ENCODE results near the gene HSF5.
A peak's percentile ranks its signal among the peaks of the same experiment; 100 is the strongest.
"Not testable (repeated sequence)": the region's sequence is repeated elsewhere in the genome, so short reads cannot be mapped to it uniquely, and the experiment has no call there.

Gene HSF5

DNA sequence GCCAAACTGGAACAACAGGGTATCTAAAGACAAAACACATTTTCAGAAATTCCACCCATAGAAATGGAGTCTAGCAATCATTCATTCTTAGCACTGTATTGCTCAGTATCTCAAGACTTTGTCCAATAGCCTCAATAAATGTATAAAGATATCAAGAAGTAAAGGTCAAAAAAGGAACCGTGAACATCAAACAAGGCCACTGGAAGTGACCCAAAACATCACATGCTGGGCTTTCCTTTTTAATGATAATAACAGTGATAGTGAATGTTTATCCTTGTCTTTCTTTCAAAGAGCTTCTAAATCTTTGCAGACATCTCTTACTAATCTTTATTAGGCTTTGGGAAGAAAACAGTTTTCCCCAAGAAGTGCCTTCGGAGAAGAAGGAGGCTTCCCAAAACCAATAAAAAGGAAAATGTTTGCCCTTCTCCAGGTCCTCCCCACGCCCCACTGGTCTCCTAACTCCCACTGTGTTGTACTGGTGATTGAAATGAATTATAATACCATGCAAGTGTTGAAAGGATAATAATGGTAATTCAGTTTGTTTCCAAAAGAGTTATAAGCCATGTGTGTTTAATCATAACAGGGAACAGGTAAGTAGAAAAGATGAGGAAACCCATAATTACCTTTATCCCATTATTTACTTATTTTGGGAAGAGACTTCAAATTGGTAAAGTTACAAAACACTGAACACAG, 89.5 kb downstream of the HSF5 start:
- no peak for DNase-seq (ENCODE audit: low read depth)
- TF ChIP-seq, protein P1, sequence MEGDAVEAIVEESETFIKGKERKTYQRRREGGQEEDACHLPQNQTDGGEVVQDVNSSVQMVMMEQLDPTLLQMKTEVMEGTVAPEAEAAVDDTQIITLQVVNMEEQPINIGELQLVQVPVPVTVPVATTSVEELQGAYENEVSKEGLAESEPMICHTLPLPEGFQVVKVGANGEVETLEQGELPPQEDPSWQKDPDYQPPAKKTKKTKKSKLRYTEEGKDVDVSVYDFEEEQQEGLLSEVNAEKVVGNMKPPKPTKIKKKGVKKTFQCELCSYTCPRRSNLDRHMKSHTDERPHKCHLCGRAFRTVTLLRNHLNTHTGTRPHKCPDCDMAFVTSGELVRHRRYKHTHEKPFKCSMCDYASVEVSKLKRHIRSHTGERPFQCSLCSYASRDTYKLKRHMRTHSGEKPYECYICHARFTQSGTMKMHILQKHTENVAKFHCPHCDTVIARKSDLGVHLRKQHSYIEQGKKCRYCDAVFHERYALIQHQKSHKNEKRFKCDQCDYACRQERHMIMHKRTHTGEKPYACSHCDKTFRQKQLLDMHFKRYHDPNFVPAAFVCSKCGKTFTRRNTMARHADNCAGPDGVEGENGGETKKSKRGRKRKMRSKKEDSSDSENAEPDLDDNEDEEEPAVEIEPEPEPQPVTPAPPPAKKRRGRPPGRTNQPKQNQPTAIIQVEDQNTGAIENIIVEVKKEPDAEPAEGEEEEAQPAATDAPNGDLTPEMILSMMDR (conservative IDR thresholded peaks at IDR 0.05; ENCODE audit: low read depth, low read length), result no peak
- H3K4me3 ChIP-seq (ENCODE audit: low read depth, low read length), result no peak overlapping the region

DNA sequence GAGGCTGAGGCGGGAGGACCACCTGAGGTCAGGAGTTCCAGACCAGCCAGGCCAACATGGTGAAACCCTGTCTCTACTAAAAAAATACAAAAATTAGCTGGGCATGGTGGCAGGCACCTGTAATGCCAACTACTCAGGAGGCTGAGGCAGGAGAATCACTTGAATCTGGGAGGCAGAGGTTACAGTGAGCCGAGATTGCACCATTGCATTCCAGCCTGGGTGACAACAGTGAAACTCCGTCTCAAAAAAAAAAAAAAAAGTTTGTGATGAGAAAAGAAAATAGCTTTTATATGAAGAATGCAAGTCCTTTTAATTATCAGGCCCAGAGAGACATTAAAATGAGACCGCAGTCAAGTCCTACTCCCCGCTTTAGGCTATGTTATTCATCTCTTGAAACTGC, 90.8 kb downstream of the HSF5 start:
- H3K4me3 ChIP-seq (ENCODE audit: low read depth, low read length); DNase-seq (ENCODE audit: low read depth): not testable (repeated sequence)

DNA sequence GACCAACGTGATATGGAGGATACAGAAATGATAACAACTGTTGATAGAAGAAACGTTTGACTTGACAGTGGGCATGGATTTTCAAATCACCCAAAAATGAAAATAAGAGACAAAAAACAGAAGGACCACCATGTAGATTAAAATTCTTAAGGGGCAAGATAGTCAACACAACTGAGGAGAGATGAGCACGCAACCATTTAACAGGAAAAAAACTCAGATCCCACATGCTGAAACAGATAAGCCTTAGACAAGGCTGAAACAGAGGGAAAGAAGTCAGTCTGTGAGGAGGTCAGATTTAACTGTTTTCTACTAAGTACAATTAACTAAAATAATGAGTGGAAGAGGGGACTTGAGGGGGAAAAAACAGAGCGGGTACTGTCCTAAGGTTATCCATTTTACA, 92.0 kb downstream of the HSF5 start:
- no peak overlapping the region for H3K4me3 ChIP-seq (ENCODE audit: low read depth, low read length)
- TF ChIP-seq, protein P1 (conservative IDR thresholded peaks at IDR 0.05; ENCODE audit: low read depth, low read length), result no peak
- DNase-seq (ENCODE audit: low read depth), result no peak

DNA sequence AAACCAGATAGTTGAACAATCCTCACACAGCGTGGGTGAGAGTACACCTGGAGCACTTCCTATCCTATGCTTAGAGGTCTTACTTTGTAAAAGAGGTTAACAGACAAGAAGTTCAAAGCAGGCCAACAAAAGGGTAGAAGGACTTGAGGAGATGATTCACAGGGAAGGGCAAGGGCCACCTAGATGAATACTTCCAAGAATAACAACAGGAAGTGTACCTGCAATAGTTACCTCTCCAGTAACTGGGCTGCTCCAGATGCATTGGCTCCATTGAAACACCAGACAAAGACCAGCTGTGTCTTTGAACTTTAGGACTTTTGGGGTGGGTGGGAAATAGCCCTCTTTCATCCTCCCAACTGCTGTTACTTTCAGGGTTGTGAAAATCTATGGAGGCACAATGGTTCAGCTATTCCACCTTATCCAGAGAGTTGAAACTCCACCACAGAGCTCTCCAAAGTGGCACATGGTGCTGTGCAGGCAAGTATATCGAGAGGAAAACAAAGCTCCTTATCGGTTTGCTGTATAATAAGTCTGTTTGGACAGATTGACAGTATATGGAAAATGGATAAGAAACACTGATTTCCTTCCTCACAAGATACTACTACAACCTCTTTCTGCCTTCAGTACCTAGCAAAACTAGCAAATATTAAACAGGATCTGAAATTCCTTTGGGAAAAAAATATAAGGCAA, 93.5 kb downstream of the HSF5 start:
- H3K4me3 ChIP-seq (ENCODE audit: low read depth, low read length), result no peak overlapping the region
- TF ChIP-seq, protein P1 (conservative IDR thresholded peaks at IDR 0.05; ENCODE audit: low read depth, low read length), result no peak
- DNase-seq (ENCODE audit: low read depth), result no peak

DNA sequence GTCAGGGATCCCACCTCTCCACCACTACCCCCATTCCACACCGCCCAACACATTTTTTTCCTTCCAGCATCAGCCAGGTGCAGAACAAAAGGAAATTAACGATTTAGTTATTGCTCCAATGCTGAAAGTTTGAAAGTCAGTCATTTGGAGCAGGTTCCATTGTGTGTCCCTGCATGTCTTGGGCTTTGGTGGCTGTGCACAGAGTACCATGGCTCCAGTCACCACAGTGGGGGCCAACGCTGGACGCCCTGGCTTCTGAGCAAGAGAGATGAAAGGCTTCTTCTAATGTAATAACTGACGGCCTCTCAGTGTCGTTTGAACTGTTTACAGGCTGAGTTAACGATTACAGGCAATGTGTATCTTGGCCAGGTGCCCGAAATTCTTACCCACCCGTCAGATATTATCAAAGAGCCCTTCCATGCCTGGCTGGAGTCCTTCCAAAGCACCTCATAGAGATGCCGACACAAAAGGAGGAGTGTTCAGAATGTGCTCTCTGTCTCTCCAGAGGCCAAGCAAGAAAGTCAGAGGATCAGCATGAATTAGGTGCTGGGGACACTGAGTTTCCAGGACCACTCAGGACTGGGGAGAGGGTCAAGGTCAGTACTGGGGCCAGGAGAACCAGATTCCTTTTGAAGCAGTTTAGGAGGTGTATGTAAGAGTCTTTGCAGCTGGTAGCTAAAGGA, 96.8 kb downstream of the HSF5 start:
- H3K4me3 ChIP-seq (ENCODE audit: low read depth, low read length), result no peak overlapping the region
- DNase-seq (ENCODE audit: low read depth), result peak; percentile 57
- TF ChIP-seq, protein P1 (conservative IDR thresholded peaks at IDR 0.05; ENCODE audit: low read depth, low read length), result no peak

DNA sequence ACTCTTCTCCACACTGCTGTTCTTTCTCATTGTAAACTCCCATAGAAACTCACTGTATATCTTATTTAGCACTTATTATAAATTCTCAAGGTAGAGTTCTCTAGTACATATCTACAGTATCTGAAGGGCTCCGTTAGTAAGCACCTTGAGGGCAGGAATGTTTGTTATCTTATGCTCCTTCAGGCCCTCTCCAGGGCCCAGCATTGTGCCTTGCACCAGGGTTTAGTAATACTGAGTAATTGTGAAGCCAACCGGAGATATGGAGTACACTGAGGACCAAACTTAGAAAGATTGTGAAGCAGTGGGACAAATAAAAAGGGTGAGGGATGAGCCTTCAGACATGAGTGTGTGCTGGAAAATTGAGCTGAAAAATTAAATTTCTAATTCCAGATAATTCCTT, 97.3 kb downstream of the HSF5 start:
- TF ChIP-seq, protein P1 (conservative IDR thresholded peaks at IDR 0.05; ENCODE audit: low read depth, low read length), result no peak
- no peak for DNase-seq (ENCODE audit: low read depth)
- no peak overlapping the region for H3K4me3 ChIP-seq (ENCODE audit: low read depth, low read length)

DNA sequence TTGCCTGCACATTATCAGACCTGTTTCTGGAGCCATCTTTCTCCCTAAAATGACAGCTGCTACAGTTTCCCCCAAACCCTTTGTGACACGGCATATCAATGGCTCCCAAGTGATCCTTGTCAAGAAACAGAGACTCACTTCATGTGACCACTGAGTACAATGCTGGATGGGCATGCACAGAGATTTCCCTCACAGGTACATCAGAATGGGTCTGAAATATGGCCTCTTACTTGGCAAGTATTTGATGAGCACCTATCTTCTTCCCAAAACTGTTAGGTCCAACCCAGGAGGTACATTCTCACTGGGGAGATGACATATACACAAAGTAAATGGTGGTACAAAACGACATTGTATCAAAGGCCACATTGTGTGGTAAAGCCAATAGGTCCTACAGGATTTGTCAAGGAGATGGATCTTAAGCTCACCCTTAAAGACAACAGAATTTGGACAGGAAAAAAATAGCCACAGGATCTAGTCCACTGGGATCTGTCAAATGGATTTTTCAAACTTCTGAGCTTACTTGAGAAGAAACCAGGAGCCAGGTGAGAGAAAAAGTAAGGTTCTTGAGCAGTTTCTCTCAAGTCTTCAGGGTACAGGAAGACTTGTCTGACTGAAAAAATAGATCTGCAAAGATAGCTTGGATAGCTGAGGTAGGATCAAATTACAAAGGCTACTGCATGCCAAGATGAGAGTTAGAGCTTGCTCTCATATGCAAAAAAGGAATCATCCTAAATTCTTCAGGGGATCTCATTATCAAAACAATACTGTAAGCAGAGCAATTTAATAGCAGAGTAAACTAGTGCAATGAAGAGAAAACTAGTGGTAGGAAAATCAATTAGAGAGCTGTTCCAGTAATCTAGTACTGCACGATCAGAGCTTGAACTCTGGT, 99.7 kb downstream of the HSF5 start:
- TF ChIP-seq, protein P1 (conservative IDR thresholded peaks at IDR 0.05; ENCODE audit: low read depth, low read length), result no peak
- no peak overlapping the region for H3K4me3 ChIP-seq (ENCODE audit: low read depth, low read length)
- peak; percentile 48 for DNase-seq (ENCODE audit: low read depth)
